GM10266 (cell line): ENCODE results near the gene NSMCE3.

ENCODE experiments used
- DNase-seq: peaks from one replicate; pipeline ENCODE4 v3.0.0; 2012; ENCODE audit errors: extremely low spot score
- CTCF ChIP-seq: IDR thresholded peaks from 2 replicates; pipeline ENCODE4 v1.5.1; 2012; ENCODE audit warnings: mild to moderate bottlenecking, low read depth; ENCODE audit not compliant: control insufficient read depth, insufficient read depth; ENCODE audit errors: missing control alignments

NSMCE3 gene

GRCh38 chr15:29260896-29261295 lies 8.7 kb downstream of the NSMCE3 start:
- DNase-seq: no peak
- no peak for TF ChIP-seq CTCF

GRCh38 chr15:29259233-29259632 lies 10.4 kb downstream of the NSMCE3 start:
- TF ChIP-seq CTCF: no peak
- no peak for DNase-seq

- no peak for DNase-seq
- TF ChIP-seq CTCF: no peak
Measured at GRCh38 chr15:29252234-29252633, 17.4 kb downstream of the NSMCE3 start.

- no peak for TF ChIP-seq CTCF
- DNase-seq: no peak
Measured at GRCh38 chr15:29244544-29244943, 25.1 kb downstream of the NSMCE3 start.

- no peak for TF ChIP-seq CTCF
- DNase-seq: no peak
Measured at GRCh38 chr15:29244123-29244522, 25.5 kb downstream of the NSMCE3 start.

- no peak for DNase-seq
- no peak for TF ChIP-seq CTCF
Measured at GRCh38 chr15:29242456-29243242, 27.0 kb downstream of the NSMCE3 start.

GRCh38 chr15:29241207-29241606 lies 28.4 kb downstream of the NSMCE3 start:
- no peak for DNase-seq
- TF ChIP-seq CTCF: no peak
